Measurements from ENCODE around the gene WDR27.

- no peak for TF ChIP-seq CTCF (IDR thresholded peaks at IDR 0.05; ENCODE audit: borderline replicate concordance, extremely low read depth, low read length, poor library complexity, severe bottlenecking)
- TF ChIP-seq EZH2 (IDR thresholded peaks at IDR 0.05; ENCODE audit: borderline replicate concordance, low read depth, low read length, severe bottlenecking), result no peak
Observed at GRCh38 chr6:169627736-169628607, 73.9 kb downstream of the WDR27 start.

Data from DND-41 (cell line).